Neural progenitor cell (in vitro differentiated cells): ENCODE measurements around the gene BRINP2. TPM values are rescaled to one million over a fixed set of nuclear protein-coding genes. Genes with fewer than 3 reads are reported as not detected.

Experiments
- DNase-seq: peaks from one replicate; pipeline ENCODE4 v3.0.0-alpha.2; 2016; ENCODE audit warnings: low spot score
- H2AFZ ChIP-seq: fragments of 200-600 bp; sonication (generic); replicated peaks from 2 replicates; pipeline ENCODE4 v1.6.1; 2016; ENCODE audit warnings: antibody characterized with exemption
- H3F3A ChIP-seq: fragments of 200-600 bp; sonication (generic); 2 replicates; pipeline ENCODE4 v1.6.1; 2016; ENCODE audit warnings: antibody characterized with exemption, low read depth
- H3K27ac ChIP-seq: fragments of 200-600 bp; sonication (generic); 2 replicates; pipeline ENCODE4 v1.5.1; 2016; ENCODE audit warnings: mild to moderate bottlenecking
- H3K27me3 ChIP-seq: fragments of 200-600 bp; sonication (generic); 2 replicates; pipeline ENCODE4 v1.6.1; 2016; ENCODE audit warnings: mild to moderate bottlenecking, moderate library complexity
- H3K36me3 ChIP-seq: fragments of 200-600 bp; sonication (generic); 2 replicates; pipeline ENCODE4 v1.5.1; 2016
- H3K4me1 ChIP-seq: fragments of 200-600 bp; sonication (generic); 2 replicates; pipeline ENCODE4 v1.6.1; 2016; ENCODE audit warnings: mixed run types
- H3K4me2 ChIP-seq: fragments of 200-600 bp; sonication (generic); 2 replicates; pipeline ENCODE4 v1.6.1; 2016
- H3K4me3 ChIP-seq: fragments of 200-600 bp; sonication (generic); 2 replicates; pipeline ENCODE4 v1.5.1; 2016
- H3K79me2 ChIP-seq: fragments of 200-600 bp; sonication (generic); 2 replicates; pipeline ENCODE4 v1.6.1; 2016; ENCODE audit warnings: low read depth
- H3K9ac ChIP-seq: fragments of 200-600 bp; sonication (generic); 2 replicates; pipeline ENCODE4 v1.6.1; 2016
- H3K9me3 ChIP-seq: fragments of 200-600 bp; sonication (generic); 2 replicates; pipeline ENCODE4 v1.5.1; 2016; ENCODE audit warnings: low read depth
- H4K20me1 ChIP-seq: fragments of 200-600 bp; sonication (generic); 2 replicates; pipeline ENCODE4 v1.6.1; 2016; ENCODE audit warnings: low read depth
- H3K27ac Mint-ChIP-seq: 3 replicates; pipeline ENCODE4 v1.8.0; 2021; ENCODE audit warnings: mixed read lengths
- H3K27me3 Mint-ChIP-seq: 2 replicates; pipeline ENCODE4 v1.8.0; 2022; ENCODE audit warnings: low read depth, mild to moderate bottlenecking, inconsistent platforms, moderate library complexity, mixed read lengths; ENCODE audit not compliant: insufficient read depth
- H3K36me3 Mint-ChIP-seq: 3 replicates; pipeline ENCODE4 v1.8.0; 2021; ENCODE audit warnings: mixed read lengths
- H3K4me1 Mint-ChIP-seq: 3 replicates; pipeline ENCODE4 v1.8.0; 2021; ENCODE audit warnings: mixed read lengths
- H3K4me3 Mint-ChIP-seq: 3 replicates; pipeline ENCODE4 v1.8.0; 2021; ENCODE audit warnings: mild to moderate bottlenecking, moderate library complexity, mixed read lengths
- H3K9me3 Mint-ChIP-seq: 3 replicates; pipeline ENCODE4 v1.8.0; 2020; ENCODE audit warnings: mixed read lengths
- EZH2 ChIP-seq: fragments of 200-600 bp; sonication (generic); IDR thresholded peaks from 2 replicates; pipeline ENCODE4 v1.6.1; 2017; ENCODE audit warnings: antibody characterized with exemption, mild to moderate bottlenecking, moderate library complexity
- EZH2phosphoT487 ChIP-seq: fragments of 200-600 bp; sonication (generic); IDR thresholded peaks from 2 replicates; pipeline ENCODE4 v1.6.1; 2017; ENCODE audit warnings: antibody characterized with exemption
- total RNA-seq: library from RNA; depleted of rRNA; stranded (reverse); fragments of >200 nt; gene quantifications from 2 replicates; pipeline ENCODE4 v1.2.3, GENCODE V29; 2015; ENCODE audit warnings: low replicate concordance
- TF ChIP-seq, protein P1 (sequence below): fragments of 200-600 bp; sonication (generic); IDR thresholded peaks from 2 replicates; pipeline ENCODE4 v1.5.1; 2017; ENCODE audit warnings: antibody characterized with exemption, mild to moderate bottlenecking

Gene BRINP2
- total RNA-seq, 1 donor from 2014 or later: not detected

DNA sequence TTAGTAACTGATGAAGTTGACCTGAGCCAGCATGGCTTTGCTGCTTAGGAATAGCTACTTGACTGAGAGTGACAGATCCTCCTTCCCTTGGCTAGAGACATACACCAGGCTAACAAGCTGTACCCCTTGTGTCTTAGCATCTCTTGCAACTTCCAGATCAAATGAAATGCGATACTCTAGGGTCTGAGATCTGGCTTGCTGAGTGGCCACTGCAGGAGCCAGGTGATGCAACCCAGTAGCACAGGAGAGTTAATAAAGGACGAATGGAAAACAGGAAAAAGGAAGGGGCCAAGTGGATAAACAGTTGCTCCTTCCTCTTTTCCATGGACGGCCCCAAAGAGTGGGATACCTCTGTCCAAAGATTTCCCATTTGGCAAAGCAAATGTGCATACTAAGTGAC, 44.5 kb upstream of the BRINP2 start:
- H3K27ac ChIP-seq: no peak overlapping the region
- no peaks in the 10 kb centered on the region for H4K20me1 ChIP-seq
- H3K27me3 ChIP-seq: no peaks in the 10 kb centered on the region
- TF ChIP-seq EZH2phosphoT487: no peak
- TF ChIP-seq EZH2: no peak
- TF ChIP-seq, protein P1, sequence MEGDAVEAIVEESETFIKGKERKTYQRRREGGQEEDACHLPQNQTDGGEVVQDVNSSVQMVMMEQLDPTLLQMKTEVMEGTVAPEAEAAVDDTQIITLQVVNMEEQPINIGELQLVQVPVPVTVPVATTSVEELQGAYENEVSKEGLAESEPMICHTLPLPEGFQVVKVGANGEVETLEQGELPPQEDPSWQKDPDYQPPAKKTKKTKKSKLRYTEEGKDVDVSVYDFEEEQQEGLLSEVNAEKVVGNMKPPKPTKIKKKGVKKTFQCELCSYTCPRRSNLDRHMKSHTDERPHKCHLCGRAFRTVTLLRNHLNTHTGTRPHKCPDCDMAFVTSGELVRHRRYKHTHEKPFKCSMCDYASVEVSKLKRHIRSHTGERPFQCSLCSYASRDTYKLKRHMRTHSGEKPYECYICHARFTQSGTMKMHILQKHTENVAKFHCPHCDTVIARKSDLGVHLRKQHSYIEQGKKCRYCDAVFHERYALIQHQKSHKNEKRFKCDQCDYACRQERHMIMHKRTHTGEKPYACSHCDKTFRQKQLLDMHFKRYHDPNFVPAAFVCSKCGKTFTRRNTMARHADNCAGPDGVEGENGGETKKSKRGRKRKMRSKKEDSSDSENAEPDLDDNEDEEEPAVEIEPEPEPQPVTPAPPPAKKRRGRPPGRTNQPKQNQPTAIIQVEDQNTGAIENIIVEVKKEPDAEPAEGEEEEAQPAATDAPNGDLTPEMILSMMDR: no peak
- Mint-ChIP-seq H3K4me3 (no peak overlapping the region), H3K4me1 (peaks cover 3% of the 10 kb centered on the region), H3K9me3 (no peaks in the 10 kb centered on the region), H3K27ac (no peak overlapping the region), H3K36me3 (peaks cover 16% of the 10 kb centered on the region), H3K27me3 (no peaks in the 10 kb centered on the region)
- H3K4me1 ChIP-seq: no peaks in the 10 kb centered on the region
- H3K36me3 ChIP-seq: no peaks in the 10 kb centered on the region
- H3K9ac ChIP-seq: no peak overlapping the region
- H3K9me3 ChIP-seq: no peaks in the 10 kb centered on the region
- H3K4me3 ChIP-seq: no peak overlapping the region
- H2AFZ ChIP-seq: no peak overlapping the region
- H3F3A ChIP-seq: no peaks in the 10 kb centered on the region
- no peaks in the 10 kb centered on the region for H3K79me2 ChIP-seq
- H3K4me2 ChIP-seq: no peak overlapping the region
- no peak for DNase-seq

DNA sequence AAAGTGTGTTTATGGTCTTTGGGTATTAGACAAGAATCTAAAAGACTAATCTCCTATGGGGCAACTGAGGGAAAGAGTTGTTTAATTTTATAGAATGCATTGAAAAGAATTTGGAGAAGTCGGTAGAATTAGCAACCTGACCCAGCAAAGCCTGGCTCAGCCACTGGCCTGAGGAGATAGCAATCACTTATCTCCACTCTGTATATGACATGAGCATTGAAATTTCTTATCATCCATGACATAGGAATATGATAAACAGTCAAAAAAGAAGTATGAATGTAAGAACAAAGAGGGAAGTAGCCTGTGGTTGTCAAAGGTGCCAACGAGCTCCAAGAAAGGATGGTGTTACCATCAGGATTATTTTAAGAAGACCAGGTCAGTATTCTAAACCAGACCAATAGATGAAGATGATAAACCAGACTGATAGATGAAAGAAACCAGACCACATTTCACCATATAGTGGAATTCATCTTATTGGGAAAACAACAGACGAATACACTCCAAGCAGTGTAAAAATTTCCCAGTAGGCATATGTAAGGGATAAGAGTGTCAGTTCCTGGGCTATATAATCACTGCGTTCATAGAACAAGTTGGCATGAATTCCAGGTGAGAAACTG, 42.0 kb upstream of the BRINP2 start:
- Histone ChIP-seq H2AFZ (no peak overlapping the region), H3K36me3 (no peaks in the 10 kb centered on the region), H4K20me1 (no peaks in the 10 kb centered on the region), H3F3A (no peaks in the 10 kb centered on the region), H3K27me3 (no peaks in the 10 kb centered on the region), H3K27ac (no peak overlapping the region), H3K4me2 (no peak overlapping the region), H3K9ac (no peak overlapping the region), H3K9me3 (no peaks in the 10 kb centered on the region), H3K79me2 (no peaks in the 10 kb centered on the region), H3K4me3 (no peak overlapping the region), H3K4me1 (no peaks in the 10 kb centered on the region)
- Mint-ChIP-seq H3K9me3 (no peaks in the 10 kb centered on the region), H3K4me3 (no peak overlapping the region), H3K4me1 (no peaks in the 10 kb centered on the region), H3K36me3 (peaks cover 11% of the 10 kb centered on the region), H3K27me3 (no peaks in the 10 kb centered on the region), H3K27ac (no peak overlapping the region)
- TF ChIP-seq EZH2 (no peak), EZH2phosphoT487 (no peak)
- TF ChIP-seq, protein P1: no peak
- DNase-seq: no peak

DNA sequence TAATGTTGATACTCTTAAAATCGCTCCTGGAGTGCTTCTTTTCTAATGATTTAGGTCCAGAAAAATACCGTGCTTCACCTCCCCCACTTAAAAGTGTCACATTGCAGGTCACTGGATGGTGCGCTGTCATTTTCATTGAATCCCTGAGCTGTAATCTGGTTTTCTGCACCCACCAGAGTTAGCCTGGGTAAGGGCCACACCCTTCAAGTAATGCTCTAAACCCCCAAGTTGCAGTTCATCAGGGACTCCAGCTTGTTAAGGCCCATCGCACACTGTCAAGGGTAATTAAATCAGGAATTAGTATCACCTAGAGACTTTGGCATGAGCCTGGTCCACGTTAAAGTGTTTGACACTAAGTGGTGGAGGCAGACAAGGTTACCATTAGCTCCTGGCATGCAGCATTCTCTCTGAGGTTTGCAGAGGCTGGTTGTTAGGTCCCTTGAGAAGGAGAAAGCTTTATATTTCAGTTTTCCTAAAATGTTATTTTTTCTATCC, 40.3 kb upstream of the BRINP2 start:
- H4K20me1 ChIP-seq: no peaks in the 10 kb centered on the region
- H3K9ac ChIP-seq: no peak overlapping the region
- H3K4me1 Mint-ChIP-seq: no peaks in the 10 kb centered on the region
- no peak overlapping the region for H3K4me2 ChIP-seq
- H3K9me3 ChIP-seq: no peaks in the 10 kb centered on the region
- no peaks in the 10 kb centered on the region for H3K27me3 Mint-ChIP-seq
- H3K36me3 Mint-ChIP-seq: peaks cover 11% of the 10 kb centered on the region
- H3K4me1 ChIP-seq: no peaks in the 10 kb centered on the region
- H3K27ac ChIP-seq: no peak overlapping the region
- no peaks in the 10 kb centered on the region for H3K27me3 ChIP-seq
- no peaks in the 10 kb centered on the region for H3K36me3 ChIP-seq
- DNase-seq: no peak
- H2AFZ ChIP-seq: no peak overlapping the region
- no peak overlapping the region for H3K27ac Mint-ChIP-seq
- H3F3A ChIP-seq: no peaks in the 10 kb centered on the region
- TF ChIP-seq EZH2 (no peak), EZH2phosphoT487 (no peak)
- TF ChIP-seq, protein P1: no peak
- no peaks in the 10 kb centered on the region for H3K9me3 Mint-ChIP-seq
- no peak overlapping the region for H3K4me3 ChIP-seq
- no peaks in the 10 kb centered on the region for H3K79me2 ChIP-seq
- no peak overlapping the region for H3K4me3 Mint-ChIP-seq
